Epithelial cell of esophagus (primary cell): ENCODE data around the gene JSRP1.

ENCODE experiments used
- DNase-seq: peaks from one replicate; pipeline ENCODE4 v3.0.0; 2010; ENCODE audit warnings: low read depth
- H3K4me3 ChIP-seq: 2 replicates; pipeline ENCODE4 v1.5.1; 2011; ENCODE audit warnings: mild to moderate bottlenecking, low read length, control low read depth
- CTCF ChIP-seq: IDR thresholded peaks from 2 replicates; pipeline ENCODE4 v1.5.1; 2011; ENCODE audit warnings: low read depth, mild to moderate bottlenecking, low read length, control low read depth, inconsistent platforms; ENCODE audit not compliant: insufficient read depth; ENCODE audit errors: missing control alignments

The JSRP1 gene

GRCh38 chr19:2210987-2211740 is 45.1 kb downstream of the JSRP1 start:
- no peak for TF ChIP-seq CTCF
- DNase-seq: no peak
- no peak overlapping the region for H3K4me3 ChIP-seq

DNA sequence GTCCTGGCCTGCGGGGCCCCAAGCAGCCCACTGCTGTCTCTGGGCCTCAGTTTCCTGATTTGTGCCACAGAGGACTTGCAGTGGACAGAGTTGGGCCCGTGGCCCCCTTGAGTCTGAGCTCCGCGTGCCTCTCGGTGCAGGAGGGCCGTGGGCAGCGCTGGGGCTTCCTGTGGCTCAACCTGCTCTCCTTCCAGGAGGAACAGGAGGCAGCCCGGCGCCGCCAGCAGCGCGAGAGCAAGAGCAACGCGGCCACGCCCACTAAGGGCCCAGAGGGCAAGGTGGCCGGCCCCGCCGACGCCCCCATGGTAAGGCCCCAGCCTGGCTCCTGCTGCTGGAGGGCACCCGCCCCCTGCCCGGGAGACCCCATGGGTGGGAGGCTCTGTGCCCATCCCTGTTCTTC is 46.0 kb downstream of the JSRP1 start:
- DNase-seq: no peak
- no peak for TF ChIP-seq CTCF
- no peak overlapping the region for H3K4me3 ChIP-seq

- TF ChIP-seq CTCF: no peak
- no peak for DNase-seq
- H3K4me3 ChIP-seq: no peak overlapping the region
Observed at GRCh38 chr19:2209408-2209807, 46.8 kb downstream of the JSRP1 start.

GRCh38 chr19:2208975-2209374 is 47.2 kb downstream of the JSRP1 start:
- no peak overlapping the region for H3K4me3 ChIP-seq
- no peak for DNase-seq
- no peak for TF ChIP-seq CTCF

DNA sequence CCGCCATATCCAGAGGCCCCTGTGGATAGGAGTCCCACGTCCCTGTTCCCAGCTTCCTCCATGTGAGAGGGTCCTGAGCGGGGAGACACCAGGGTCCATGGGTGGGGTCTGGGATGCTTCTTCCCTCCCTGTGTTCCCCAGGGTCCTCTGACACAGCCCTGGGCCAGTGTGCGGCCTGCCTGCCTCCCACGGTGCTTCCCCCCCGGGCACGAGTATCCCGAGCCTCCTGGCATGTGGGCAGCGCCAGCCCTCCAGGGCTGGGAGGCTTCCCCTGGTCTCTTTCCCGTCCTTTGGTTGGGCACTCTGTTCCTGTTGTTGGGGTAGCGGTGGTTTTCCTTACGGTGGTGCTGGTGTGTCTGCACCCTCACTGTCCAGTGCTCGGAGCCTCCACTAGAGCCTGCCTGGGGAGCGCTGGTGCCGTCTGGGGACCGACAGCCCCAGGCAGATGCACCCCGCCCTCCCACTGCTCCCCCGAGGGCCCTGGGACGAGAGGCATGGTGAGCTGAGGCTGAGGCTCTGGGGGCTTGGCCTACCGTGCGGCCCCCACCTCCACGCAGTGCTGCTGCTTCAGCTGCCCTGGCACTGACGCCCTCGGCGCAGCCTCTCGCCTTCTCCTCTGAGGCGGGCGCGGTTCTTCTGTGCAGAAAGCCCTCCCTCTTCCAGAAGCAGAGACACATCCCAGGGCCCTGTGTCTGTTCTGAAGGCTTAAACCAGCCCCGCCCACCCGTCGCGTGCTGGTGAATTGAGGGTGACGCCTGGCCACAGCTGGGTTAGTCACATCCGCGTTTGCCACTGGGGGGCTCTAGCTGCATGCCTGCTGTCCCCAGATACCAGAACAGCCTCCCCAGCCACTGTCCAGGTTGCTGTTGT is 48.0 kb downstream of the JSRP1 start:
- no peak for TF ChIP-seq CTCF
- no peak overlapping the region for H3K4me3 ChIP-seq
- DNase-seq: peak; percentile 43

DNA sequence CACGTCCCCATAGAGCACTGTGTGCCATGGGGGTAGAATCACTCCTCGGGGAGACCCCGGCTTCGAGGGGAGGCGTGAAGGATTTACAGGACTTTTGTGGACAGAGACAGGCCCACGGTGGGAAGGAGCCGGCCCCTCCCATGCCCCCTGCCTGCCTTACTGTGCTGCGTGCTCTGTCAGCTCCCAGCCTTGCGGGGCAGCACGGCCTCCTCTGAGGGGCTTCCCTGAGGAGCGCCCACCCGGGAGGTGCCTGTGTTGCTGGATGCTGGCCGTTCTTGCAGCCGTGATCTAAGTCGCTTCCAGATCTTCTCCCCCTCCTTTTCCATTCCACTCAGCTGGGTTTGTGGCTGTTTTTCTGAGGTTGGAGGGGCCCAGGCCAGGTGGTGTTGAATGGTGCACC is 49.2 kb downstream of the JSRP1 start:
- no peak for DNase-seq
- H3K4me3 ChIP-seq: no peak overlapping the region
- TF ChIP-seq CTCF: no peak

- no peak for TF ChIP-seq CTCF
- DNase-seq: no peak
- H3K4me3 ChIP-seq: no peak overlapping the region
Observed at GRCh38 chr19:2202366-2202765, 53.9 kb downstream of the JSRP1 start.
